Aorta (tissue), 5 donors: ENCODE results near the gene FANCI. TPM values are rescaled to one million over a fixed set of nuclear protein-coding genes. Genes with fewer than 3 reads are reported as not detected.

Experiments
- ATAC-seq: fragments of 200-7000 bp; cut with Tn5 transposase; one replicate; pipeline ENCODE4 v1.9.1; 2022; ENCODE audit warnings: moderate library complexity; ENCODE audit not compliant: low FRiP score
- DNase-seq, 2 donors: peaks; one replicate each; pipeline ENCODE4 v3.0.0-alpha.2; 2020
- H3K27ac ChIP-seq, 2 donors: one replicate each; pipeline ENCODE4 v1.5.1; 2013; ENCODE audit warnings: low read length in 2 of 2, mild to moderate bottlenecking in 2 of 2, moderate library complexity in 2 of 2, control low read depth in 1 of 2, inconsistent platforms in 1 of 2, low read depth in 1 of 2
- H3K27me3 ChIP-seq, 2 donors: one replicate each; pipeline ENCODE4 v1.6.1; 2013; ENCODE audit warnings: control low read depth in 1 of 2, low read length in 1 of 2, mild to moderate bottlenecking in 1 of 2, moderate library complexity in 1 of 2; ENCODE audit not compliant: insufficient read depth in 2 of 2, control insufficient read depth in 1 of 2
- H3K36me3 ChIP-seq, 2 donors: one replicate each; pipeline ENCODE4 v1.6.1; 2013; ENCODE audit warnings: control low read depth in 1 of 2, low read length in 1 of 2, mild to moderate bottlenecking in 1 of 2; ENCODE audit not compliant: insufficient read depth in 2 of 2, control insufficient read depth in 1 of 2
- H3K4me1 ChIP-seq, 2 donors: one replicate each; pipeline ENCODE4 v1.6.1; 2013; ENCODE audit warnings: low read length in 2 of 2, control low read depth in 1 of 2, mild to moderate bottlenecking in 1 of 2, moderate library complexity in 1 of 2; ENCODE audit not compliant: insufficient read depth in 2 of 2, control insufficient read depth in 1 of 2
- H3K4me3 ChIP-seq, 2 donors: one replicate each; pipeline ENCODE4 v1.5.1; 2013; ENCODE audit warnings: low read length in 2 of 2, control low read depth in 1 of 2, mild to moderate bottlenecking in 1 of 2
- H3K9me3 ChIP-seq: one replicate; pipeline ENCODE4 v1.6.1; 2013; ENCODE audit warnings: mild to moderate bottlenecking, low read length; ENCODE audit not compliant: control insufficient read depth
- WGBS, 2 donors: extraction: QIAGEN DNeasy Blood & Tissue Kit; methylation state at CpG; one replicate each; pipeline ENCODE4 v1.1.7; 2013; 5-methylcytosine and 5-hydroxymethylcytosine counted together
- intact Hi-C, 2 donors: fragments of 100-400 bp; cut with DNase I; formaldehyde crosslinking; loops; one replicate each; pipeline versions ENCODE4 v1.14.2 to v1.15.0; 2022
- polyA plus RNA-seq, 2 donors: library from polyadenylated mRNA; stranded (reverse); fragments of 200-250 nt; gene quantifications; one replicate each; pipeline ENCODE4 v1.2.3, GENCODE V29; 2013
- total RNA-seq, 2 donors: library from RNA; stranded (reverse); fragmentation: NEBNext Ultra II Directional; extraction: Animal tissue kit (Norgen Biotek cat#: 25700); gene quantifications; one replicate each; pipeline ENCODE4 v1.2.1, GENCODE V29; 2021
- donor health status: healthy with polysubstance abuse.
- donor health status: Bipolar disorder and iron deficiency.
- donor health status: DM: no; HTN: no; CAD: no.
- donor health status: DM: no; HTN: no; CAD: no.
- donor health status: DM: yes; HTN: yes; CAD: no.

FANCI gene
- total and polyA plus RNA-seq, 4 donors = 1.3 to 9.1 (median 5.0) TPM

- no peaks in the 10 kb centered on the region for H3K4me1 ChIP-seq
- H3K9me3 ChIP-seq = no peaks in the 10 kb centered on the region
- no peak overlapping the region for H3K4me3 ChIP-seq
- intact Hi-C loops = loop anchor here (10.0 kb wide), 2 partner anchors 235 to 575 kb away; partner anchors contain the start of gene AEN (in 1 of the 2)
- 65 to 68% methylated on average over 6 of the region's 6 CpGs for WGBS, 2 donors
- no peak overlapping the region for H3K27ac ChIP-seq
- no peaks in the 10 kb centered on the region for H3K27me3 ChIP-seq
- DNase-seq (no peak), ATAC-seq (no peak)
- peaks cover 0 to 4% of the 10 kb centered on the region in 2 donors for H3K36me3 ChIP-seq
Measured at GRCh38 chr15:89199746-89200145, 44.0 kb upstream of the FANCI start.

GRCh38 chr15:89200182-89200581 lies 43.6 kb upstream of the FANCI start:
- ATAC-seq (no peak), DNase-seq (no peak)
- H3K9me3 ChIP-seq = no peaks in the 10 kb centered on the region
- H3K36me3 ChIP-seq = peaks cover 0 to 2% of the 10 kb centered on the region in 2 donors
- intact Hi-C loops = loop anchor here (10.0 kb wide), 1 partner anchor 235 kb away; no protein-coding TSS in a partner anchor
- H3K27me3 ChIP-seq = no peaks in the 10 kb centered on the region
- WGBS, 2 donors = 93 to 94% methylated on average over 12 of the region's 12 CpGs
- no peaks in the 10 kb centered on the region for H3K4me1 ChIP-seq
- no peak overlapping the region for H3K4me3 ChIP-seq
- no peak overlapping the region for H3K27ac ChIP-seq

GRCh38 chr15:89201465-89202005 lies 42.2 kb upstream of the FANCI start:
- no peaks in the 10 kb centered on the region for H3K4me1 ChIP-seq
- peaks cover 0 to 2% of the 10 kb centered on the region in 2 donors for H3K36me3 ChIP-seq
- WGBS, 2 donors = 82% methylated on average over 20 of the region's 20 CpGs
- H3K9me3 ChIP-seq = no peaks in the 10 kb centered on the region
- H3K27me3 ChIP-seq = no peaks in the 10 kb centered on the region
- no peak overlapping the region for H3K4me3 ChIP-seq
- no peak overlapping the region for H3K27ac ChIP-seq
- no peak for DNase-seq
- ATAC-seq = no peak
- intact Hi-C loops = loop anchor here (10.0 kb wide), 1 partner anchor 233 kb away; no protein-coding TSS in a partner anchor

GRCh38 chr15:89203705-89204273 lies 40.0 kb upstream of the FANCI start:
- intact Hi-C loops = loop anchor here (10.0 kb wide), 1 partner anchor 231 kb away; no protein-coding TSS in a partner anchor
- Histone ChIP-seq H3K27me3 (no peaks in the 10 kb centered on the region), H3K27ac (no peak overlapping the region), H3K9me3 (no peaks in the 10 kb centered on the region), H3K36me3 (no peaks in the 10 kb centered on the region), H3K4me3 (no peak overlapping the region), H3K4me1 (no peaks in the 10 kb centered on the region)
- WGBS, 2 donors = 24 to 34% methylated on average over 2 of the region's 2 CpGs
- DNase-seq (no peak), ATAC-seq (no peak)

GRCh38 chr15:89205991-89206585 lies 37.7 kb upstream of the FANCI start:
- H3K27me3 ChIP-seq = no peaks in the 10 kb centered on the region
- no peak for DNase-seq
- no peaks in the 10 kb centered on the region for H3K4me1 ChIP-seq
- H3K4me3 ChIP-seq = no peak overlapping the region
- H3K27ac ChIP-seq = no peak overlapping the region
- no peaks in the 10 kb centered on the region for H3K36me3 ChIP-seq
- ATAC-seq = no peak
- WGBS, 2 donors = 72 to 79% methylated on average over 14 of the region's 14 CpGs
- H3K9me3 ChIP-seq = no peaks in the 10 kb centered on the region
- intact Hi-C loops = loop anchor here (2.0 to 10.0 kb wide), 3 partner anchors 37 to 229 kb away; partner anchors contain the start of gene FANCI (in 1 of the 2)

GRCh38 chr15:89206908-89207331 lies 36.9 kb upstream of the FANCI start:
- H3K4me1 ChIP-seq = no peaks in the 10 kb centered on the region
- ATAC-seq (peak; percentile 90), DNase-seq (peak; percentile 79 to 90)
- no peaks in the 10 kb centered on the region for H3K36me3 ChIP-seq
- intact Hi-C loops = loop anchor here (2.0 to 10.0 kb wide), 3 partner anchors 36 to 228 kb away; partner anchors contain the start of gene FANCI (in 1 of the 2)
- no peaks in the 10 kb centered on the region for H3K27me3 ChIP-seq
- 1% methylated on average over 14 of the region's 14 CpGs for WGBS, 2 donors
- H3K27ac ChIP-seq = no peak overlapping the region
- H3K9me3 ChIP-seq = no peaks in the 10 kb centered on the region
- no peak overlapping the region for H3K4me3 ChIP-seq

- intact Hi-C loops = loop anchor here (5.0 to 10.0 kb wide), 2 partner anchors 94 to 227 kb away; no protein-coding TSS in a partner anchor
- Histone ChIP-seq H3K4me3 (no peak overlapping the region), H3K27ac (no peak overlapping the region), H3K9me3 (no peaks in the 10 kb centered on the region), H3K27me3 (no peaks in the 10 kb centered on the region), H3K36me3 (no peaks in the 10 kb centered on the region), H3K4me1 (no peaks in the 10 kb centered on the region)
- ATAC-seq (no peak), DNase-seq (no peak)
Measured at GRCh38 chr15:89208256-89208655, 35.5 kb upstream of the FANCI start.

GRCh38 chr15:89209057-89209456 lies 34.7 kb upstream of the FANCI start:
- no peaks in the 10 kb centered on the region for H3K4me1 ChIP-seq
- H3K9me3 ChIP-seq = no peaks in the 10 kb centered on the region
- H3K27me3 ChIP-seq = no peaks in the 10 kb centered on the region
- H3K4me3 ChIP-seq = no peak overlapping the region
- no peak for DNase-seq
- 60 to 73% methylated on average over 1 of the region's 1 CpG for WGBS, 2 donors
- intact Hi-C loops = loop anchor here (5.0 to 10.0 kb wide), 2 partner anchors 93 to 226 kb away; no protein-coding TSS in a partner anchor
- no peak for ATAC-seq
- no peak overlapping the region for H3K27ac ChIP-seq
- no peaks in the 10 kb centered on the region for H3K36me3 ChIP-seq
